HCT116 (cell line): ENCODE measurements around the gene ELANE. TPM values are rescaled to one million over a fixed set of nuclear protein-coding genes. Genes with fewer than 3 reads are reported as not detected.
A peak's percentile ranks its signal among the peaks of the same experiment; 100 is the strongest.

Experiments used
- ATAC-seq: fragments of 200-7000 bp; cut with Tn5 transposase; 2 replicates; pipeline ENCODE4 v1.9.1; 2020; ENCODE audit warnings: mild to moderate bottlenecking, moderate library complexity
- BruUV-seq: library from RNA; stranded (reverse); fragments of 400-500 nt; replicated peaks from 2 replicates; lab custom pipeline; 2021; lab: Mats Ljungman, UMichigan
- CTCF ChIA-PET: fragments of 300-600 bp; sonication (Branson Sonifier 250); formaldehyde crosslinking; loops from one replicate; lab custom pipeline; 2021; ENCODE audit warnings: antibody characterized with exemption; lab: Charles Lee
- POLR2A ChIA-PET: fragments of 300-600, 350-600 bp; sonication (Branson Sonifier 250); formaldehyde crosslinking; loops from one replicate; lab custom pipeline; 2021; ENCODE audit warnings: antibody characterized with exemption; lab: Charles Lee
- RAD21 ChIA-PET, 2 experiments: fragments of 300-600 bp; sonication (Branson Sonifier 250); formaldehyde crosslinking; loops; one replicate each; lab custom pipeline; 2023; ENCODE audit warnings: low total read pairs in 2 of 2; ENCODE audit not compliant: uncharacterized antibody in 2 of 2, unreplicated experiment in 2 of 2, low non-redundant PET in 1 of 2; lab: Charles Lee
- DNase-seq: peaks from one replicate; pipeline ENCODE4 v3.0.0-alpha.2; 2010; ENCODE audit warnings: low read depth, low spot score
- H2AFZ ChIP-seq: fragments of 200-600 bp; shearing (Covaris generic), sonication (generic); 2 replicates; pipeline ENCODE4 v1.6.1; 2017; ENCODE audit warnings: low read depth, mixed run types, mixed read lengths, antibody characterized with exemption, low read length; ENCODE audit not compliant: poor library complexity, severe bottlenecking
- H3K27ac ChIP-seq: 2 replicates; pipeline ENCODE4 v1.5.1; 2012; ENCODE audit warnings: low read depth, low read length
- H3K27me3 ChIP-seq: fragments of 200-600 bp; sonication (generic); 2 replicates; pipeline ENCODE4 v1.6.1; 2016; ENCODE audit warnings: mixed run types, low read length, mixed read lengths; ENCODE audit not compliant: insufficient read depth
- H3K36me3 ChIP-seq, 2 experiments: fragments of 200-500 bp in 1 of 2; fragments of 200-600 bp in 1 of 2; sonication (Bioruptor generic) in 1 of 2; sonication (generic) in 1 of 2; 2 replicates each; pipeline versions ENCODE4 v1.5.1 to v1.6.1; 2014 to 2016; ENCODE audit warnings: low read length in 2 of 2, inconsistent platforms in 1 of 2, mixed read lengths in 1 of 2, mixed run types in 1 of 2; ENCODE audit not compliant: insufficient read depth in 2 of 2, control insufficient read depth in 1 of 2
- H3K4me1 ChIP-seq, 2 experiments: fragments of 200-600 bp in 1 of 2; sonication (generic) in 1 of 2; 2 replicates each; pipeline versions ENCODE4 v1.5.1 to v1.6.1; 2012 to 2017; ENCODE audit warnings: low read length in 2 of 2, inconsistent platforms in 1 of 2, mild to moderate bottlenecking in 1 of 2, mixed read lengths in 1 of 2, mixed run types in 1 of 2, moderate library complexity in 1 of 2; ENCODE audit not compliant: insufficient read depth in 2 of 2, control insufficient read depth in 1 of 2
- H3K4me2 ChIP-seq: fragments of 200-600 bp; sonication (generic); 2 replicates; pipeline ENCODE4 v1.6.1; 2017; ENCODE audit warnings: mixed run types, low read length, mixed read lengths
- H3K4me3 ChIP-seq, 2 experiments: fragments of 200-600 bp in 1 of 2; sonication (generic) in 1 of 2; replicated peaks in 1 of 2; 2 replicates each; pipeline ENCODE4 v1.5.1; 2011 to 2016; ENCODE audit warnings: low read length in 2 of 2, control low read depth in 1 of 2, low read depth in 1 of 2, mild to moderate bottlenecking in 1 of 2, mixed read lengths in 1 of 2, mixed run types in 1 of 2
- H3K79me2 ChIP-seq: fragments of 200-600 bp; sonication (generic); 2 replicates; pipeline ENCODE4 v1.6.1; 2017; ENCODE audit warnings: mild to moderate bottlenecking, mixed run types, low read length, moderate library complexity, mixed read lengths; ENCODE audit not compliant: insufficient read depth
- H3K9ac ChIP-seq: fragments of 200-600 bp; sonication (generic); 2 replicates; pipeline ENCODE4 v1.6.1; 2016; ENCODE audit warnings: low read length, mixed read lengths
- H3K9me2 ChIP-seq: fragments of 200-600 bp; sonication (generic), shearing (Covaris generic); 2 replicates; pipeline ENCODE4 v1.6.1; 2017; ENCODE audit warnings: mixed run types, mild to moderate bottlenecking, moderate library complexity; ENCODE audit not compliant: insufficient read depth
- H3K9me3 ChIP-seq, 2 experiments: fragments of 200-500 bp in 1 of 2; fragments of 200-600 bp in 1 of 2; sonication (Bioruptor generic) in 1 of 2; sonication (generic) in 1 of 2; 2 replicates each; pipeline ENCODE4 v1.6.1; 2014 to 2017; ENCODE audit warnings: low read length in 2 of 2, mixed read lengths in 2 of 2, inconsistent platforms in 1 of 2, low read depth in 1 of 2, mild to moderate bottlenecking in 1 of 2, mixed run types in 1 of 2, moderate library complexity in 1 of 2; ENCODE audit not compliant: control insufficient read depth in 1 of 2, insufficient read depth in 1 of 2
- H4K20me1 ChIP-seq: fragments of 200-600 bp; sonication (generic), shearing (Covaris generic); 2 replicates; pipeline ENCODE4 v1.6.1; 2017; ENCODE audit warnings: mixed run types, mild to moderate bottlenecking, moderate library complexity; ENCODE audit not compliant: insufficient read depth
- CBX3 ChIP-seq: IDR thresholded peaks from 2 replicates; pipeline ENCODE4 v1.6.1; 2012; ENCODE audit warnings: low read depth
- CEBPB ChIP-seq: IDR thresholded peaks from 2 replicates; pipeline ENCODE4 v1.6.1; 2012; ENCODE audit warnings: low read depth
- EGR1 ChIP-seq: IDR thresholded peaks from 2 replicates; pipeline ENCODE4 v1.6.1; 2012; ENCODE audit warnings: low read depth
- EZH2phosphoT487 ChIP-seq: fragments of 200-600 bp; IDR thresholded peaks from 2 replicates; pipeline ENCODE4 v1.6.1; 2018; ENCODE audit warnings: antibody characterized with exemption, borderline replicate concordance
- FOSL1 ChIP-seq: IDR thresholded peaks from 2 replicates; pipeline ENCODE4 v1.6.1; 2012; ENCODE audit warnings: low read depth
- JUND ChIP-seq: IDR thresholded peaks from 2 replicates; pipeline ENCODE4 v1.6.1; 2012
- POLR2AphosphoS5 ChIP-seq: IDR thresholded peaks from 2 replicates; pipeline ENCODE4 v1.6.1; 2011; ENCODE audit warnings: mild to moderate bottlenecking, low read depth, low read length, moderate library complexity
- YY1 ChIP-seq: IDR thresholded peaks from 2 replicates; pipeline ENCODE4 v1.6.1; 2011; ENCODE audit warnings: low read length, low read depth, moderate library complexity, mild to moderate bottlenecking; ENCODE audit not compliant: insufficient replicate concordance; ENCODE audit errors: extremely low read depth
- ZFX ChIP-seq: fragments of 450-650 bp; IDR thresholded peaks from 2 replicates; pipeline ENCODE4 v1.6.1; 2017
- intact Hi-C: fragments of 100-400 bp; cut with micrococcal nuclease; formaldehyde crosslinking; loops from 2 replicates; pipeline ENCODE4 v1.10.0; 2022
- total RNA-seq: library from RNA; stranded (reverse); gene quantifications from one replicate; pipeline ENCODE4 v1.2.1, GENCODE V29; 2021; ENCODE audit not compliant: unreplicated experiment
- TF ChIP-seq, protein P1 (sequence below): IDR thresholded peaks from 2 replicates; pipeline ENCODE4 v1.6.1; 2012; ENCODE audit warnings: low read depth
- TF ChIP-seq, protein P2 (sequence below), 3 experiments: fragments of 200-600 bp in 1 of 3; sonication (generic) in 1 of 3; IDR thresholded peaks in 2 of 3; conservative IDR thresholded peaks in 1 of 3; 2 replicates each; pipeline ENCODE4 v1.5.1; 2012 to 2017; ENCODE audit warnings: low read depth in 2 of 3, low read length in 2 of 3, antibody characterized with exemption in 1 of 3, borderline replicate concordance in 1 of 3, control low read depth in 1 of 3, mild to moderate bottlenecking in 1 of 3, mixed read lengths in 1 of 3, mixed run types in 1 of 3, moderate library complexity in 1 of 3; ENCODE audit not compliant: insufficient read depth in 1 of 3
- TF ChIP-seq, protein P3 (sequence below): IDR thresholded peaks from 2 replicates; pipeline ENCODE4 v1.6.1; 2012
- TF ChIP-seq, protein P4 (sequence below): IDR thresholded peaks from 2 replicates; pipeline ENCODE4 v1.6.1; 2011; ENCODE audit warnings: mild to moderate bottlenecking, low read length, moderate library complexity; ENCODE audit not compliant: insufficient replicate concordance; ENCODE audit errors: extremely low read depth
- TF ChIP-seq, protein P5 (sequence below): IDR thresholded peaks from 2 replicates; pipeline ENCODE4 v1.6.1; 2012

Gene ELANE
- total RNA-seq, 1 experiment from 2014 or later: not detected

DNA sequence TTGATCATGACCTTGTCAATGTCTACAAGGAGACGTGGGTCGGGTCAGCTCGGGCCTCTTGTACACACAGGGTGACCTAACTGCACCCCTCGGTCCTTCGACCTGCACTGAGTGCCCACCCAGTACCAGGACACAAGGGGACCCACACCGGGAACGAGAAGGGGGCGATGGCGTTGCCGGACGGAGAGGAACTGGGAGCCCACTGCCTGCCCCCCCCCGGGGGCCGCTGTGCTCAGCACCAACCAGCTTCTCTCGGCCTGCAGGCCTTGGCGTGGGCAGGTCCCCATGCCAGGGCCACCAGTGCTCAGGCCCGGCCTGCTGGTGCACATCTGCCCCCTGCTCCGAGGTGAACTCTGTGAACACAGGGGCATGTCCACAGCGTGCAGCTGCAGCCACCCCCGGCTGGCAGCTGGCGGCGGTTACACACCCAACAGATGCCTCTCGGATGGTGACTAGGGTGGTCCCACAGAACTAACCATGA, 21.5 kb downstream of the ELANE start:
- no peaks in the 10 kb centered on the region for H3K9me2 ChIP-seq
- H3K36me3 ChIP-seq: peaks cover 5 to 18% of the 10 kb centered on the region in 2 experiments; a peak in 2 of 4 replicates
- no peaks in the 10 kb centered on the region for H3K79me2 ChIP-seq
- no peak for TF ChIP-seq CBX3
- TF ChIP-seq POLR2AphosphoS5: no peak
- no peak for TF ChIP-seq JUND
- TF ChIP-seq, protein P1, sequence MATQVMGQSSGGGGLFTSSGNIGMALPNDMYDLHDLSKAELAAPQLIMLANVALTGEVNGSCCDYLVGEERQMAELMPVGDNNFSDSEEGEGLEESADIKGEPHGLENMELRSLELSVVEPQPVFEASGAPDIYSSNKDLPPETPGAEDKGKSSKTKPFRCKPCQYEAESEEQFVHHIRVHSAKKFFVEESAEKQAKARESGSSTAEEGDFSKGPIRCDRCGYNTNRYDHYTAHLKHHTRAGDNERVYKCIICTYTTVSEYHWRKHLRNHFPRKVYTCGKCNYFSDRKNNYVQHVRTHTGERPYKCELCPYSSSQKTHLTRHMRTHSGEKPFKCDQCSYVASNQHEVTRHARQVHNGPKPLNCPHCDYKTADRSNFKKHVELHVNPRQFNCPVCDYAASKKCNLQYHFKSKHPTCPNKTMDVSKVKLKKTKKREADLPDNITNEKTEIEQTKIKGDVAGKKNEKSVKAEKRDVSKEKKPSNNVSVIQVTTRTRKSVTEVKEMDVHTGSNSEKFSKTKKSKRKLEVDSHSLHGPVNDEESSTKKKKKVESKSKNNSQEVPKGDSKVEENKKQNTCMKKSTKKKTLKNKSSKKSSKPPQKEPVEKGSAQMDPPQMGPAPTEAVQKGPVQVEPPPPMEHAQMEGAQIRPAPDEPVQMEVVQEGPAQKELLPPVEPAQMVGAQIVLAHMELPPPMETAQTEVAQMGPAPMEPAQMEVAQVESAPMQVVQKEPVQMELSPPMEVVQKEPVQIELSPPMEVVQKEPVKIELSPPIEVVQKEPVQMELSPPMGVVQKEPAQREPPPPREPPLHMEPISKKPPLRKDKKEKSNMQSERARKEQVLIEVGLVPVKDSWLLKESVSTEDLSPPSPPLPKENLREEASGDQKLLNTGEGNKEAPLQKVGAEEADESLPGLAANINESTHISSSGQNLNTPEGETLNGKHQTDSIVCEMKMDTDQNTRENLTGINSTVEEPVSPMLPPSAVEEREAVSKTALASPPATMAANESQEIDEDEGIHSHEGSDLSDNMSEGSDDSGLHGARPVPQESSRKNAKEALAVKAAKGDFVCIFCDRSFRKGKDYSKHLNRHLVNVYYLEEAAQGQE: no peak
- no peak for TF ChIP-seq CEBPB
- TF ChIP-seq FOSL1: no peak
- TF ChIP-seq, protein P2, sequence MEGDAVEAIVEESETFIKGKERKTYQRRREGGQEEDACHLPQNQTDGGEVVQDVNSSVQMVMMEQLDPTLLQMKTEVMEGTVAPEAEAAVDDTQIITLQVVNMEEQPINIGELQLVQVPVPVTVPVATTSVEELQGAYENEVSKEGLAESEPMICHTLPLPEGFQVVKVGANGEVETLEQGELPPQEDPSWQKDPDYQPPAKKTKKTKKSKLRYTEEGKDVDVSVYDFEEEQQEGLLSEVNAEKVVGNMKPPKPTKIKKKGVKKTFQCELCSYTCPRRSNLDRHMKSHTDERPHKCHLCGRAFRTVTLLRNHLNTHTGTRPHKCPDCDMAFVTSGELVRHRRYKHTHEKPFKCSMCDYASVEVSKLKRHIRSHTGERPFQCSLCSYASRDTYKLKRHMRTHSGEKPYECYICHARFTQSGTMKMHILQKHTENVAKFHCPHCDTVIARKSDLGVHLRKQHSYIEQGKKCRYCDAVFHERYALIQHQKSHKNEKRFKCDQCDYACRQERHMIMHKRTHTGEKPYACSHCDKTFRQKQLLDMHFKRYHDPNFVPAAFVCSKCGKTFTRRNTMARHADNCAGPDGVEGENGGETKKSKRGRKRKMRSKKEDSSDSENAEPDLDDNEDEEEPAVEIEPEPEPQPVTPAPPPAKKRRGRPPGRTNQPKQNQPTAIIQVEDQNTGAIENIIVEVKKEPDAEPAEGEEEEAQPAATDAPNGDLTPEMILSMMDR (IDR thresholded peaks at IDR 0.05 in 2 of 3, conservative IDR thresholded peaks at IDR 0.05 in 1 of 3; ENCODE audit: borderline replicate concordance in 1 of 3, insufficient read depth in 1 of 3, low read depth in 2 of 3, low read length in 2 of 3): no peak
- no peak for TF ChIP-seq EGR1
- TF ChIP-seq, protein P3, sequence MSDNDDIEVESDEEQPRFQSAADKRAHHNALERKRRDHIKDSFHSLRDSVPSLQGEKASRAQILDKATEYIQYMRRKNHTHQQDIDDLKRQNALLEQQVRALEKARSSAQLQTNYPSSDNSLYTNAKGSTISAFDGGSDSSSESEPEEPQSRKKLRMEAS: no peak
- TF ChIP-seq, protein P4, sequence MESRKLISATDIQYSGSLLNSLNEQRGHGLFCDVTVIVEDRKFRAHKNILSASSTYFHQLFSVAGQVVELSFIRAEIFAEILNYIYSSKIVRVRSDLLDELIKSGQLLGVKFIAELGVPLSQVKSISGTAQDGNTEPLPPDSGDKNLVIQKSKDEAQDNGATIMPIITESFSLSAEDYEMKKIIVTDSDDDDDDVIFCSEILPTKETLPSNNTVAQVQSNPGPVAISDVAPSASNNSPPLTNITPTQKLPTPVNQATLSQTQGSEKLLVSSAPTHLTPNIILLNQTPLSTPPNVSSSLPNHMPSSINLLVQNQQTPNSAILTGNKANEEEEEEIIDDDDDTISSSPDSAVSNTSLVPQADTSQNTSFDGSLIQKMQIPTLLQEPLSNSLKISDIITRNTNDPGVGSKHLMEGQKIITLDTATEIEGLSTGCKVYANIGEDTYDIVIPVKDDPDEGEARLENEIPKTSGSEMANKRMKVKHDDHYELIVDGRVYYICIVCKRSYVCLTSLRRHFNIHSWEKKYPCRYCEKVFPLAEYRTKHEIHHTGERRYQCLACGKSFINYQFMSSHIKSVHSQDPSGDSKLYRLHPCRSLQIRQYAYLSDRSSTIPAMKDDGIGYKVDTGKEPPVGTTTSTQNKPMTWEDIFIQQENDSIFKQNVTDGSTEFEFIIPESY: no peak
- TF ChIP-seq EZH2phosphoT487: no peak
- no peak for TF ChIP-seq ZFX
- TF ChIP-seq, protein P5, sequence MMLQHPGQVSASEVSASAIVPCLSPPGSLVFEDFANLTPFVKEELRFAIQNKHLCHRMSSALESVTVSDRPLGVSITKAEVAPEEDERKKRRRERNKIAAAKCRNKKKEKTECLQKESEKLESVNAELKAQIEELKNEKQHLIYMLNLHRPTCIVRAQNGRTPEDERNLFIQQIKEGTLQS: no peak
- no peak for TF ChIP-seq YY1
- intact Hi-C loops: no loop called here
- peak overlapping the region; percentile 28; the same call in 1 of the 2 replicates for H3K4me2 ChIP-seq
- no peak for ATAC-seq
- RAD21 ChIA-PET: no interaction called here
- no peaks in the 10 kb centered on the region for H3K27me3 ChIP-seq
- H3K4me3 ChIP-seq: no peak overlapping the region
- no peaks in the 10 kb centered on the region for H4K20me1 ChIP-seq
- H3K9ac ChIP-seq: no peak overlapping the region
- CTCF ChIA-PET: interaction anchor here (0.5 kb wide), 1 partner anchor 363 kb away, joined by 3 read pairs; no protein-coding TSS in a partner anchor
- no TSS peak for BruUV-seq
- POLR2A ChIA-PET: no interaction called here
- H3K4me1 ChIP-seq: peaks cover 19 to 34% of the 10 kb centered on the region in 2 experiments
- no peaks in the 10 kb centered on the region for H3K9me3 ChIP-seq
- no peak overlapping the region for H2AFZ ChIP-seq
- no peak for DNase-seq
- H3K27ac ChIP-seq: peak overlapping the region; percentile 29; the same call in 1 of the 2 replicates
